IMR-90 (cell line): ENCODE measurements around the gene SRP54. TPM values are rescaled to one million over a fixed set of nuclear protein-coding genes. Genes with fewer than 3 reads are reported as not detected.

Source experiments
- ATAC-seq: fragments of 200-7000 bp; cut with Tn5 transposase; 2 replicates; pipeline ENCODE4 v1.9.1; 2020; ENCODE audit warnings: low read depth, mild to moderate bottlenecking, moderate library complexity
- BruUV-seq: library from RNA; stranded (reverse); fragments of 400-500 nt; replicated peaks from 2 replicates; lab custom pipeline; 2021; lab: Mats Ljungman, UMichigan
- CTCF ChIA-PET: fragments of 300-600 bp; formaldehyde crosslinking; extraction: SDS; loops from one replicate; lab custom pipeline; 2021; ENCODE audit warnings: antibody characterized with exemption; lab: Yijun Ruan, JAX
- POLR2A ChIA-PET: fragments of 300-600 bp; sonication (Branson Sonifier 250); formaldehyde crosslinking; loops from one replicate; lab custom pipeline; 2022; ENCODE audit warnings: antibody characterized with exemption; ENCODE audit not compliant: unreplicated experiment; lab: Charles Lee
- DNase-seq: peaks from one replicate; pipeline ENCODE4 v3.0.0; 2013
- H2AFZ ChIP-seq: replicated peaks from 2 replicates; pipeline ENCODE3; 2013; ENCODE audit warnings: low read length, mild to moderate bottlenecking; ENCODE audit not compliant: poor library complexity
- H2AK5ac ChIP-seq: 2 replicates; pipeline ENCODE4 v1.6.1; 2013; ENCODE audit warnings: low read depth, low read length, inconsistent platforms
- H2AK9ac ChIP-seq: replicated peaks from 2 replicates; pipeline ENCODE3; 2013; ENCODE audit warnings: mild to moderate bottlenecking, low read depth, low read length, moderate library complexity; ENCODE audit not compliant: poor library complexity
- H2BK120ac ChIP-seq: 2 replicates; pipeline ENCODE4 v1.6.1; 2013; ENCODE audit warnings: low read depth, low read length, inconsistent platforms
- H2BK15ac ChIP-seq: 3 replicates; pipeline ENCODE4 v1.6.1; 2013; ENCODE audit warnings: low read depth, low read length, inconsistent platforms
- H2BK20ac ChIP-seq: 2 replicates; pipeline ENCODE4 v1.6.1; 2013; ENCODE audit warnings: low read depth, mild to moderate bottlenecking, inconsistent platforms, low read length, moderate library complexity
- H2BK5ac ChIP-seq: 2 replicates; pipeline ENCODE4 v1.6.1; 2013; ENCODE audit warnings: mild to moderate bottlenecking, low read depth, low read length, inconsistent platforms; ENCODE audit not compliant: poor library complexity, severe bottlenecking
- H3K14ac ChIP-seq: replicated peaks from 2 replicates; pipeline ENCODE4 v1.6.1; 2013; ENCODE audit warnings: low read depth, low read length, inconsistent platforms
- H3K18ac ChIP-seq: 2 replicates; pipeline ENCODE4 v1.6.1; 2013; ENCODE audit warnings: low read depth, low read length, control low read depth
- H3K23ac ChIP-seq: 2 replicates; pipeline ENCODE4 v1.6.1; 2013; ENCODE audit warnings: low read depth, low read length, inconsistent platforms
- H3K27ac ChIP-seq: 2 replicates; pipeline ENCODE4 v1.5.1; 2013; ENCODE audit warnings: mild to moderate bottlenecking, control low read depth, low read length; ENCODE audit not compliant: insufficient read depth
- H3K27me3 ChIP-seq: 2 replicates; pipeline ENCODE4 v1.6.1; 2013; ENCODE audit warnings: low read length; ENCODE audit not compliant: control insufficient read depth, insufficient read depth
- H3K36me3 ChIP-seq: 2 replicates; pipeline ENCODE4 v1.6.1; 2013; ENCODE audit warnings: low read length, mixed read lengths; ENCODE audit not compliant: control insufficient read depth, insufficient read depth
- H3K4ac ChIP-seq: 2 replicates; pipeline ENCODE4 v1.6.1; 2013; ENCODE audit warnings: low read depth, low read length, inconsistent platforms
- H3K4me1 ChIP-seq: 2 replicates; pipeline ENCODE4 v1.6.1; 2013; ENCODE audit warnings: low read length, mixed read lengths; ENCODE audit not compliant: control insufficient read depth, insufficient read depth
- H3K4me2 ChIP-seq: 2 replicates; pipeline ENCODE4 v1.6.1; 2013; ENCODE audit warnings: low read depth, mild to moderate bottlenecking, control low read depth, low read length, moderate library complexity
- H3K4me3 ChIP-seq: 2 replicates; pipeline ENCODE4 v1.5.1; 2013; ENCODE audit warnings: low read depth, mild to moderate bottlenecking, control low read depth, low read length, moderate library complexity; ENCODE audit not compliant: insufficient read depth
- H3K56ac ChIP-seq: 2 replicates; pipeline ENCODE4 v1.6.1; 2013; ENCODE audit warnings: low read length, inconsistent platforms; ENCODE audit not compliant: insufficient read depth; ENCODE audit errors: extremely low read depth
- H3K79me1 ChIP-seq, 2 experiments: 2 replicates each; pipeline ENCODE4 v1.6.1; 2013; ENCODE audit warnings: low read length in 2 of 2, inconsistent platforms in 1 of 2, low read depth in 1 of 2
- H3K9ac ChIP-seq: 2 replicates; pipeline ENCODE4 v1.6.1; 2013; ENCODE audit warnings: low read depth, low read length, control low read depth
- H3K9me1 ChIP-seq: 2 replicates; pipeline ENCODE4 v1.6.1; 2013; ENCODE audit warnings: low read length, inconsistent platforms; ENCODE audit not compliant: insufficient read depth
- H3K9me3 ChIP-seq: 2 replicates; pipeline ENCODE4 v1.6.1; 2013; ENCODE audit warnings: low read length; ENCODE audit not compliant: control insufficient read depth, insufficient read depth
- H4K20me1 ChIP-seq: 2 replicates; pipeline ENCODE4 v1.6.1; 2013; ENCODE audit warnings: low read length, inconsistent platforms; ENCODE audit not compliant: insufficient read depth
- H4K5ac ChIP-seq: 2 replicates; pipeline ENCODE4 v1.6.1; 2013; ENCODE audit warnings: mild to moderate bottlenecking, low read depth, low read length, control low read depth
- H4K8ac ChIP-seq, 2 experiments: 2 replicates each; pipeline ENCODE4 v1.6.1; 2013; ENCODE audit warnings: low read depth in 2 of 2, low read length in 2 of 2, control low read depth in 1 of 2, inconsistent platforms in 1 of 2
- H4K91ac ChIP-seq: 2 replicates; pipeline ENCODE4 v1.6.1; 2013; ENCODE audit warnings: low read depth, low read length, inconsistent platforms; ENCODE audit not compliant: insufficient read depth
- BHLHE40 ChIP-seq: fragments of 150-350 bp; IDR thresholded peaks from 2 replicates; pipeline ENCODE4 v1.6.1; 2016; ENCODE audit warnings: mild to moderate bottlenecking, low read depth, low read length
- CTCF ChIP-seq: conservative IDR thresholded peaks from 2 replicates; pipeline ENCODE4 v1.5.1; 2012; ENCODE audit warnings: mild to moderate bottlenecking, low read depth, low read length, improper control_type of control experiment
- FOS ChIP-seq: fragments of 150-350 bp; IDR thresholded peaks from 2 replicates; pipeline ENCODE4 v1.6.1; 2016; ENCODE audit warnings: low read depth, low read length
- MAZ ChIP-seq: IDR thresholded peaks from 2 replicates; pipeline ENCODE4 v1.6.1; 2012; ENCODE audit warnings: low read depth, mild to moderate bottlenecking, low read length, improper control_type of control experiment, moderate library complexity, borderline replicate concordance
- POLR2A ChIP-seq: IDR thresholded peaks from 2 replicates; pipeline ENCODE4 v1.6.1; 2012; ENCODE audit warnings: mild to moderate bottlenecking, low read depth, low read length
- USF2 ChIP-seq: fragments of 150-350 bp; IDR thresholded peaks from 2 replicates; pipeline ENCODE4 v1.6.1; 2017; ENCODE audit warnings: mild to moderate bottlenecking, antibody characterized with exemption, low read length, low read depth
- WGBS, 2 experiments: methylation state at CpG; one replicate each; pipeline versions ENCODE4 v1.1.5 to v1.1.7; 2013; ENCODE audit warnings: missing lambda C conversion rate in 2 of 2; ENCODE audit not compliant: insufficient read length in 1 of 2; ENCODE audit errors: extremely low coverage in 2 of 2; 5-methylcytosine and 5-hydroxymethylcytosine counted together
- dilution Hi-C: fragments of 300-500 bp; cut with HindIII; formaldehyde crosslinking; loops from one replicate; pipeline ENCODE4 v1.14.3; 2018; ENCODE audit warnings: low sequenced_read_pairs; ENCODE audit not compliant: unreplicated experiment
- in situ Hi-C: fragments of 300-500 bp; cut with MboI; formaldehyde crosslinking; loops from 3 replicates; pipeline ENCODE4 v1.14.3; 2019; ENCODE audit warnings: low sequenced_read_pairs, inconsistent platforms, mixed read lengths
- intact Hi-C: fragments of 100-400 bp; cut with micrococcal nuclease; formaldehyde crosslinking; loops from 2 replicates; pipeline ENCODE4 v1.10.0; 2022
- polyA plus RNA-seq, 3 experiments: library from polyadenylated mRNA; depleted of rRNA; stranded (reverse); fragments of >200 nt; gene quantifications; 2 replicates each; pipeline ENCODE4 v1.2.3, GENCODE V29; 2012; ENCODE audit warnings: low replicate concordance in 1 of 3
- total RNA-seq: library from RNA; depleted of rRNA; stranded (reverse); fragments of >200 nt; gene quantifications from 2 replicates; pipeline ENCODE4 v1.2.3, GENCODE V29; 2012

SRP54 gene
- total and polyA plus RNA-seq, 2 of the 4 experiments (the other 2 are of a cell fraction), result 56.2 to 63.3 TPM

- BruUV-seq, result no TSS peak
- Histone ChIP-seq H2AFZ (no peak overlapping the region), H3K9me1 (peaks cover 6% of the 10 kb centered on the region), H3K4ac (no peak overlapping the region), H3K14ac (no peak overlapping the region), H2BK20ac (no peak overlapping the region), H3K56ac (no peak overlapping the region), H3K9me3 (no peaks in the 10 kb centered on the region), H4K91ac (no peak overlapping the region), H3K27ac (no peak overlapping the region), H3K9ac (no peak overlapping the region), H4K20me1 (peaks cover 34% of the 10 kb centered on the region), H3K4me1 (0 out of 2 replicates have a peak, but pooled peaks cover 2% of the 10 kb centered on the region), H3K27me3 (no peaks in the 10 kb centered on the region), H3K23ac (no peak overlapping the region), H2AK5ac (no peak overlapping the region), H3K79me1 (peaks cover 12 to 53% of the 10 kb centered on the region in 2 experiments), H3K4me3 (no peak overlapping the region), H3K4me2 (no peak overlapping the region), H4K5ac (no peak overlapping the region), H2BK5ac (no peak overlapping the region), H3K18ac (no peak overlapping the region), H2BK15ac (no peak overlapping the region), H3K36me3 (peaks cover 2% of the 10 kb centered on the region), H4K8ac (no peak overlapping the region), H2AK9ac (no peak overlapping the region), H2BK120ac (no peak overlapping the region)
- POLR2A ChIA-PET, result no interaction called here
- TF ChIP-seq CTCF (no peak), FOS (no peak), MAZ (no peak), USF2 (no peak), BHLHE40 (no peak), POLR2A (no peak)
- in situ Hi-C loops (no loop called here), intact Hi-C loops (no loop called here), dilution Hi-C loops (no loop called here)
- ATAC-seq, result no peak
- no peak for DNase-seq
- WGBS, 2 experiments, result no CpG with 5 or more reads among the region's 2 CpGs
- CTCF ChIA-PET, result no interaction called here
Observed at GRCh38 chr14:34994668-34995067, 11.9 kb downstream of the SRP54 start.
